Measurements from ENCODE around the gene ALK.

The ALK gene

DNA sequence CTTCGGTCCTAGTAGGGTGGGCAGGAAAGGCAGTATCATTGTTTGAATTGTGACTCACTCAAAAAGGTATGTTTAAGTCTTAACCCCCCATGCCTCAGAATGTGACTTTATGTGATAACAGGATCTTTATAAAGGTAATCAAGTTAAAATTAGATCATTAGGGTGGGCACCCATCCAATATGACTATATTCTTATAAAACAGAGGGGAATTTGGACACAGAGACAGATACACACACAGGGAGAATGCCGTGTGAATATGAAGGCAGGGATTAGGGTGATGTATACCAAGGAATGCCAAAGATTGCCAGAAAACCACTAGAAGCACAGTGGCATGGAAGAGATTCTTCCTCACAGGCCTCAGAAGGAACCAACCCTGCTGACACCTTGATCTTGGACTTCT, 524.3 kb downstream of the ALK start:
- Histone ChIP-seq H3K9ac (ENCODE audit: insufficient read length, low read depth) (no peak overlapping the region), H3K9me3 (ENCODE audit: insufficient read depth, low read length) (no peaks in the 10 kb centered on the region), H3K4me3 (ENCODE audit: insufficient read length, low read depth) (no peak overlapping the region), H3K36me3 (ENCODE audit: insufficient read depth, insufficient read length, low read length) (no peaks in the 10 kb centered on the region), H3K4me1 (ENCODE audit: insufficient read depth, insufficient read length) (peaks cover 5% of the 10 kb centered on the region), H3K27me3 (ENCODE audit: insufficient read depth, insufficient read length) (no peaks in the 10 kb centered on the region)
- no peak for DNase-seq (ENCODE audit: low read depth, low spot score)
- TF ChIP-seq SUZ12 (IDR thresholded peaks at IDR 0.05; ENCODE audit: extremely low read depth, insufficient read depth, insufficient read length) (no peak), ZNF274 (IDR thresholded peaks at IDR 0.05; ENCODE audit: low read depth, low read length) (no peak), YY1 (IDR thresholded peaks at IDR 0.05; ENCODE audit: insufficient read depth, insufficient read length) (no peak)

- no peaks in the 10 kb centered on the region for H3K27me3 ChIP-seq (ENCODE audit: insufficient read depth, insufficient read length)
- H3K9ac ChIP-seq (ENCODE audit: insufficient read length, low read depth): no peak overlapping the region
- H3K4me3 ChIP-seq (ENCODE audit: insufficient read length, low read depth): no peak overlapping the region
- no peak for DNase-seq (ENCODE audit: low read depth, low spot score)
- peaks cover 5% of the 10 kb centered on the region for H3K4me1 ChIP-seq (ENCODE audit: insufficient read depth, insufficient read length)
- H3K36me3 ChIP-seq (ENCODE audit: insufficient read depth, insufficient read length, low read length): no peaks in the 10 kb centered on the region
- no peak for TF ChIP-seq ZNF274 (IDR thresholded peaks at IDR 0.05; ENCODE audit: low read depth, low read length)
- TF ChIP-seq YY1 (IDR thresholded peaks at IDR 0.05; ENCODE audit: insufficient read depth, insufficient read length): no peak
- TF ChIP-seq SUZ12 (IDR thresholded peaks at IDR 0.05; ENCODE audit: extremely low read depth, insufficient read depth, insufficient read length): no peak
- no peaks in the 10 kb centered on the region for H3K9me3 ChIP-seq (ENCODE audit: insufficient read depth, low read length)
Observed at GRCh38 chr2:29394981-29395350, 526.4 kb downstream of the ALK start.

- Histone ChIP-seq H3K36me3 (ENCODE audit: insufficient read depth, insufficient read length, low read length) (no peaks in the 10 kb centered on the region), H3K9ac (ENCODE audit: insufficient read length, low read depth) (no peak overlapping the region), H3K4me1 (ENCODE audit: insufficient read depth, insufficient read length) (peaks cover 5% of the 10 kb centered on the region), H3K9me3 (ENCODE audit: insufficient read depth, low read length) (no peaks in the 10 kb centered on the region), H3K27me3 (ENCODE audit: insufficient read depth, insufficient read length) (no peaks in the 10 kb centered on the region), H3K4me3 (ENCODE audit: insufficient read length, low read depth) (no peak overlapping the region)
- TF ChIP-seq ZNF274 (IDR thresholded peaks at IDR 0.05; ENCODE audit: low read depth, low read length): no peak
- TF ChIP-seq SUZ12 (IDR thresholded peaks at IDR 0.05; ENCODE audit: extremely low read depth, insufficient read depth, insufficient read length): no peak
- DNase-seq (ENCODE audit: low read depth, low spot score): no peak
Observed at GRCh38 chr2:29394311-29394980, 526.9 kb downstream of the ALK start.

GRCh38 chr2:29393676-29394075, 527.7 kb downstream of the ALK start:
- no peak overlapping the region for H3K4me3 ChIP-seq (ENCODE audit: insufficient read length, low read depth)
- no peak overlapping the region for H3K9ac ChIP-seq (ENCODE audit: insufficient read length, low read depth)
- no peak for DNase-seq (ENCODE audit: low read depth, low spot score)
- H3K36me3 ChIP-seq (ENCODE audit: insufficient read depth, insufficient read length, low read length): no peaks in the 10 kb centered on the region
- TF ChIP-seq ZNF274 (IDR thresholded peaks at IDR 0.05; ENCODE audit: low read depth, low read length) (no peak), SUZ12 (IDR thresholded peaks at IDR 0.05; ENCODE audit: extremely low read depth, insufficient read depth, insufficient read length) (no peak), YY1 (IDR thresholded peaks at IDR 0.05; ENCODE audit: insufficient read depth, insufficient read length) (no peak)
- no peaks in the 10 kb centered on the region for H3K9me3 ChIP-seq (ENCODE audit: insufficient read depth, low read length)
- H3K27me3 ChIP-seq (ENCODE audit: insufficient read depth, insufficient read length): no peaks in the 10 kb centered on the region
- peaks cover 3% of the 10 kb centered on the region for H3K4me1 ChIP-seq (ENCODE audit: insufficient read depth, insufficient read length)

GRCh38 chr2:29392774-29393173, 528.6 kb downstream of the ALK start:
- H3K36me3 ChIP-seq (ENCODE audit: insufficient read depth, insufficient read length, low read length): no peaks in the 10 kb centered on the region
- H3K9ac ChIP-seq (ENCODE audit: insufficient read length, low read depth): no peak overlapping the region
- no peak for DNase-seq (ENCODE audit: low read depth, low spot score)
- H3K9me3 ChIP-seq (ENCODE audit: insufficient read depth, low read length): no peaks in the 10 kb centered on the region
- H3K4me3 ChIP-seq (ENCODE audit: insufficient read length, low read depth): no peak overlapping the region
- no peaks in the 10 kb centered on the region for H3K27me3 ChIP-seq (ENCODE audit: insufficient read depth, insufficient read length)
- no peaks in the 10 kb centered on the region for H3K4me1 ChIP-seq (ENCODE audit: insufficient read depth, insufficient read length)
- TF ChIP-seq ZNF274 (IDR thresholded peaks at IDR 0.05; ENCODE audit: low read depth, low read length): no peak
- no peak for TF ChIP-seq SUZ12 (IDR thresholded peaks at IDR 0.05; ENCODE audit: extremely low read depth, insufficient read depth, insufficient read length)
- no peak for TF ChIP-seq YY1 (IDR thresholded peaks at IDR 0.05; ENCODE audit: insufficient read depth, insufficient read length)

- no peak for DNase-seq (ENCODE audit: low read depth, low spot score)
- H3K27me3 ChIP-seq (ENCODE audit: insufficient read depth, insufficient read length): no peaks in the 10 kb centered on the region
- H3K4me1 ChIP-seq (ENCODE audit: insufficient read depth, insufficient read length): no peaks in the 10 kb centered on the region
- TF ChIP-seq SUZ12 (IDR thresholded peaks at IDR 0.05; ENCODE audit: extremely low read depth, insufficient read depth, insufficient read length): no peak
- no peak for TF ChIP-seq ZNF274 (IDR thresholded peaks at IDR 0.05; ENCODE audit: low read depth, low read length)
- TF ChIP-seq YY1 (IDR thresholded peaks at IDR 0.05; ENCODE audit: insufficient read depth, insufficient read length): no peak
- H3K9ac ChIP-seq (ENCODE audit: insufficient read length, low read depth): no peak overlapping the region
- H3K9me3 ChIP-seq (ENCODE audit: insufficient read depth, low read length): no peaks in the 10 kb centered on the region
- no peaks in the 10 kb centered on the region for H3K36me3 ChIP-seq (ENCODE audit: insufficient read depth, insufficient read length, low read length)
- H3K4me3 ChIP-seq (ENCODE audit: insufficient read length, low read depth): no peak overlapping the region
Observed at GRCh38 chr2:29390136-29390535, 531.2 kb downstream of the ALK start.

- Histone ChIP-seq H3K9ac (ENCODE audit: insufficient read length, low read depth) (no peak overlapping the region), H3K9me3 (ENCODE audit: insufficient read depth, low read length) (no peaks in the 10 kb centered on the region), H3K27me3 (ENCODE audit: insufficient read depth, insufficient read length) (no peaks in the 10 kb centered on the region), H3K4me3 (ENCODE audit: insufficient read length, low read depth) (no peak overlapping the region), H3K4me1 (ENCODE audit: insufficient read depth, insufficient read length) (no peaks in the 10 kb centered on the region), H3K36me3 (ENCODE audit: insufficient read depth, insufficient read length, low read length) (no peaks in the 10 kb centered on the region)
- TF ChIP-seq ZNF274 (IDR thresholded peaks at IDR 0.05; ENCODE audit: low read depth, low read length): no peak
- TF ChIP-seq SUZ12 (IDR thresholded peaks at IDR 0.05; ENCODE audit: extremely low read depth, insufficient read depth, insufficient read length): no peak
- no peak for TF ChIP-seq YY1 (IDR thresholded peaks at IDR 0.05; ENCODE audit: insufficient read depth, insufficient read length)
- no peak for DNase-seq (ENCODE audit: low read depth, low spot score)
Observed at GRCh38 chr2:29389686-29390085, 531.7 kb downstream of the ALK start.

All from NT2/D1 (cell line).